Dermis blood vessel endothelial cell (primary cell): Measurements from ENCODE around the gene CCDC88C. TPM values are rescaled to one million over a fixed set of nuclear protein-coding genes. Genes with fewer than 3 reads are reported as not detected.
A peak's percentile ranks its signal among the peaks of the same experiment; 100 is the strongest.

Experiments
- DNase-seq: peaks from one replicate; pipeline ENCODE4 v3.0.0; 2010
- total RNA-seq: library from RNA; depleted of rRNA; stranded (reverse); fragments of >200 nt; gene quantifications from 2 replicates; pipeline ENCODE4 v1.2.3, GENCODE V29; 2014

CCDC88C gene
- total RNA-seq, 1 donor from 2014 or later, result 50.0 TPM

DNA sequence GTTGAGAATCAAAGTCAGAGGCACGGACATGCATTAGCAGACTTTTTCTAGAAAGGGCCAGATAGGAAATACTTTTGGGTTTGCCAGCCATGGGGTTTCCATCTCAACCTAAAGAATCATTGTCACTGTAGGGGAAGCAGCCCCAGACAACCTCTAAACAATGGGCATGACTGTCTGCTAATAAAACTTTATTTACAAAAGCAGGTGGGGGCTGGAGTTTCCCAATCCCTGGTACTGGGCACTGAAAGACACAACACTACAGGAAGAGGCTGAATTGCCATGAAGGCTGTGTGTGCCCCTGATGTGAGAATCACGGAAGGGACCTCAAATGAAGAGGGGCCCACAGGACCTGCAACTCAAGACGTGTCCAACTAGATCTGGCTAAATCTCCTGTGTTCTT lies 111.1 kb downstream of the CCDC88C start:
- DNase-seq, result no peak

GRCh38 chr14:91305650-91306431 lies 111.8 kb downstream of the CCDC88C start:
- no peak for DNase-seq

DNA sequence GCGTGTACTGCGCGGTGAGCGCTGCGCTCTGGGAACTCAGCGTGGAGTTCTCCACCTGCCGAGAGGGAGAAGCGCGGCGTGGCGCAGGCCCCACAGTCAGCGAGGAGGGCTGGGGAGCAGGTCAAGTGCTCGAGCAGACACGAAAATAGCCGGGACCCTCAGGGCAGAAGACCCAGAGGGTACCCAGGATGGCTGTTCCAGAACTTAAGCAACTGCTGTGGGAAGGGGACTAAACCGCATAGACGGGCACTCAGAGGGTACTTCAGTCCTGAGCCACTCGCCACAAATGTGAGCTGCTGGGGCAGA lies 113.7 kb downstream of the CCDC88C start:
- DNase-seq, result no peak

GRCh38 chr14:91303091-91303923 lies 114.3 kb downstream of the CCDC88C start:
- peak; percentile 66 for DNase-seq

- DNase-seq, result no peak
Measured at GRCh38 chr14:91302391-91302790, 115.2 kb downstream of the CCDC88C start.

- no peak for DNase-seq
Measured at GRCh38 chr14:91300957-91301356, 116.7 kb downstream of the CCDC88C start.

- no peak for DNase-seq
Measured at GRCh38 chr14:91300283-91300895, 117.2 kb downstream of the CCDC88C start.

DNA sequence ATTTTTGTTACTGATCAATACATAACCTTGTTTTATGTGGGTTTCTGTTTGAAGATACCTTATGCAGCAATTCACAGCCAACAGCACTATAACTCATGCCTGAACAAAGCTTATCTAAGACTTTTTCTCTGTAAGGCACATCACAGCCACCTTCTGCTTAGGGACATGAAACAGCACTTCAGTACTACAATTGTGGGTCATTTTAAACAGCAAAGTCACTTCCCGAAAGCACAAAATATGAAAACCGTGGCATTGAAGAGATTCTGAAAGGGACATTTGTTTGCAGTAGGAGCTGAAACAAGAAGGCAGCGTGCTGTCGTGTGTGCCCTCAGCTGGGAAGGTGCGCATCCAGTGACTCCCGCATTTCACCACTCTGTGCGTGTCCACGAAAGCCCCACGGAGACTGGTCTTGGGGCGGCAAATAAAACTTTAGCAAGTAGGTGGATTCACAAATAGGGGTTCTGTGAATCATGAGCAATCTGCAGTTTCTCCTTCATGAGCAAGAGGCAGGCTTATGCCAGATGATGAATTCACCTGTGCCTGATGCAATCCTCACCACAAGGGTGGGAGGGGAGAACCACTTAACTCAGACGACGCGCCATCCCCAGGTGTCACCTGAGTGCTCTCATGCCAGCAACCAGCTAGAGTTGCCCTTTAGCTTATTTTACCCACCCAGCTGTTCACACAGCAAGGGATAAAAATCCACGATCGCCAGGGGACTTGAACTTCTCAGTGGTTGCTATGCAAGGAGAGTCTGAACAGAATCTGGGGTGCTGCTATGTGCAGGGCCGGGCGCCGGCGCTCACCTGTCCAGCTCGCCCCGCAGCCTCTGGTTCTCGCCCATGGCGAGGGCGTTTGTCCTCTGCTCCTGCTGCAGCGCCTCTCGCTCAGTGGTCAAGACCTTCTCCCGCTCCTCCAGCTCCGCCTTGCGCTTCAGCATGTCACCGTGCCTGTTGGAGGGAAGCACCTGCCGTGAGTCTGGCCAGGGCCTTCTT lies 118.2 kb downstream of the CCDC88C start:
- DNase-seq, result no peak

DNA sequence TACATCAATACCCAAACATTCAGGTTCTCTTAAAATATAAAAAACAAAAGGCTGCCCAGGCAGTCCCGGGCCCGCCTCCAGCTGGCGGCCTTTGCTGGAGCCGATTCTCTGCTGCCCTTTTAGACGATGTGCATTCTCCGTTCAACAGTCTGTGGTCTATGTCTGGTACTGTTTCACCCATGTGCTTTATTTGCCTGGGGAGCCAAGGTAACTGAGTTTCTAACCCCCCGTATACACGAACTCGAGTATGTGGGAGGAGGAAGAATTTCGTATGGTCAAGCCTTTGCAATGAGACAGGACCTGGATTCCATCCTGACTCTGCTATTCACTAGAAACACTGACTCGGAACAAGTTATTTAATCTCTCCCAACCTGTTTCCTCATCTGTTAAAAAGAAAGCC lies 119.0 kb downstream of the CCDC88C start:
- DNase-seq, result peak; percentile 5

DNA sequence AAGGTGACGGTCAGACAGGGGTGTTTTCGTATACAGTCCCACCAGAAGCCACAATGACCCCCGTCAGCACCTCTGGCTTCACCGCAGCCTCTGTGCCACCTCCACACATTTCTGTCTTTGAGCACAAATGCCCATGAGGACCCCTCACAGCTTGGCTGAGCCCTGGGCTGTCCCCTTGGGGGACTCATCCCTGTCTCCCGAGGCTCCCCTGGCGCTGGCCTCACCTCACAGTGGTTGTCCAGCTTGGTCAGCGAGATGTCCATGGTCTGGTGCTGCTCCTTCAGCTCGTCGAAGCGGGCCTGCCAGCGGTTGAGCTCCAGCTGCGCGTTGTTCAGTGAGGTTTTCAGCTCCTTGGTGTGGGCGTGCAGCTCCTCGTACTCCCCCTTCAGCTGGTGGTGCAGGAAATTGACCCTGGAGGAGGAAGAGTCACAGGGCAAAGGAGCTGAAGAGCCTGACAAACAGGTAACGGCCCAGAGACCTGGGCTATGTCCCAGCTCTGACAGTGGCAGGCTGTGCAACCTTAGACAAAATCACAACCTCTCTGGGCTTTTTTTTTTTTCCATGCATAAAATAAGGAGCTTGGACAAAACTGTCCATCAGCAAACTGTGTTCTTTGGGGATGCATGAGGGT lies 120.4 kb downstream of the CCDC88C start:
- no peak for DNase-seq

GRCh38 chr14:91295851-91296796 lies 121.5 kb downstream of the CCDC88C start:
- DNase-seq, result no peak

DNA sequence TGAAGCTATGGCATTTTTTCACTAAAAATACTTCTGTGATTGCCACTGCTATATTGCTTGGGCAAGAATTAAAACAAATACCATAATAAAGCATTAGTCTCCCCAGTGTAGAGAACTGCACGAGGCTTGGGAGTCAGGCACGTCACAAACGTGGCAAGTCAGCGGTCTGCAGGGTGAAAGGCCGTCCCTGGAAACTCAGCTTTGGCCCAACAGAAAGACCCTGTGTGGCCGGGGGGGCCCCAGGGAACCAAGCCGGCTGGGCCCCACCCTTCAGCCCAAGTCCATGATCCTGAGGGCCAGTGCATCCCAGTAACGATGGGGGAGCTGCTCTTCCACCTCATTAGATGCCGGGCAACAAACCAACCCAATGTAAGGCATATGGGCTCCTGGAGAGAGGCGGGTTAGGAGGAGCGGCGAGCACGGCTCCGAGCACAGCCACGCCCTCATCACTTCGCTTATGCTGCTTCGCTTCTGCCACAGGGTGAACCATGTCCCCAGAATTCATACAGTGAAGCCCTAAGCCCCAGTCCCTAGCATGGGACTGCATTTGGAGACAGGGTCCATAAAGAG lies 122.3 kb downstream of the CCDC88C start:
- no peak for DNase-seq

DNA sequence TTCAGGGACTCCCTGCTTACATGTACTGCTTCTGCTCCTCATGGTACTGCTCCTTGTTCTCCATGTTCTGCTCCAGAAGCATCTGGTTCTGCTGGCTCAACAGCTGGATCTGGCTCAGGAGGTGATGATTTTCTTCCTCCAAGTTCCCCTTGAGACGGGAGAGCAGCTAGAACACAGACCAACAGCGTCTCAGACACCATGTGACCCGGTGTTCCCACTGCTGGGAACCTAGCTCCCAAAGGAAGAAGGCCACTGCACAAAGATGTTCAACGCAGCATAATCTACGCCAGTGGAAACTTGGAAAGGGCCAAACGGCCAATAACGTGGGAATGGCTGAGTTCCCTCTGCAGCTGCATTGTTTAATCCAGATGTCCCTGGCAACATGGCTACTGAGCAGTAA lies 123.5 kb downstream of the CCDC88C start:
- no peak for DNase-seq

DNA sequence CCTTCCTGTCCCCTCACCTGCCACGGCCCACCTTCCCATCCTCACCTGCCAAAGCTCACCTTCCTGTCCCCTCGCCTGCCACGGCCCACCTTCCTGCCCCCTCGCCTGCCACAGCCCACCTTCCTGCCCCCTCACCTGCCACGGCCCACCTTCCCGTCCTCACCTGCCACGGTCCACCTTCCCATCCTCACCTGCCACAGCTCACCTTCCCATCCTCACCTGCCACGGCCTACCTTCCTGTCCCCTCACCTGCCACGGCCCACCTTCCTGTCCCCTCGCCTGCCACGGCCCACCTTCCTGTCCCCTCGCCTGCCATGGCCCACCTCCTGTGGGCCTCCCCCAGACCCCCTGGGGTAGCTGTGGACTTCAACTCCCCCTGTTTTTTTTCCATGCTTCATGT lies 124.3 kb downstream of the CCDC88C start:
- DNase-seq, result no peak

GRCh38 chr14:91292491-91292890 lies 125.1 kb downstream of the CCDC88C start:
- DNase-seq, result no peak

- DNase-seq, result no peak
Measured at GRCh38 chr14:91291786-91292405, 125.7 kb downstream of the CCDC88C start.

- DNase-seq, result no peak
Measured at GRCh38 chr14:91290986-91291385, 126.6 kb downstream of the CCDC88C start.

GRCh38 chr14:91289464-91289863 lies 128.2 kb downstream of the CCDC88C start:
- no peak for DNase-seq

DNA sequence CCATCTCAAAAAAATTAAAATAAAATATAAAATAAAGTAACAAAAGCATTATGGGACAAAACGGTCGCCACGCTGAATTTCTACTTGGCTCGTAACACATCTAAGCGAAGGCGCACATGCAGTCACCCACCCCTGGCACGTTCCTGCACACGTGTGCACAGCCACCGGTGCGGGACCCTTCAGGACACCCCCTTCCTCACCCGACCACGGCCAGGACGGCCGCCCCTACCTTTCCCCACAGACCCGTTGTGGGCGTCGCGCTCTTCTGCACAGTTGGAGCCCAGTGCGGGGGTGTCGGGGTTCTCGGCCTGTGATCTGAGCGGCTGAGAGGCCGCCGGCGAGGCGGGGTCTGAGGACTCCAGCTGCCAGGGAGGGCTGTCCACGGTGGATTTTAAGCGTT lies 128.7 kb downstream of the CCDC88C start:
- no peak for DNase-seq

- DNase-seq, result peak; percentile 89
Measured at GRCh38 chr14:91286530-91286937, 131.1 kb downstream of the CCDC88C start.
